ENCODE results near the gene ABL1.

- TF ChIP-seq POLR2A (IDR thresholded peaks at IDR 0.05; ENCODE audit: low read depth) = no peak
- no peak for TF ChIP-seq CTCF (IDR thresholded peaks at IDR 0.05)
These were observed 21.4 kb downstream of the ABL1 start for GRCh38 chr9:130856474-130856873.
